ENCODE results near the gene CHMP2A.

Gene CHMP2A

GRCh38 chr19:58555369-58555885 lies 522 bp upstream of the CHMP2A start:
- peak overlapping the region; percentile 96 for H3K27ac ChIP-seq (replicated peaks; ENCODE audit: low read length)
- WGBS, 2 donors (ENCODE audit: extremely low coverage in 2 of 2, insufficient read length in 2 of 2, insufficient replicate concordance in 1 of 2): no CpG with 5 or more reads among the region's 4 CpGs
- H3K14ac ChIP-seq (ENCODE audit: low read length): no peak overlapping the region
- H3K4ac ChIP-seq (ENCODE audit: low read length): peak overlapping the region; percentile 81
- H2BK5ac ChIP-seq (ENCODE audit: low read length): no peak overlapping the region
- peak overlapping the region; percentile 66 for H3K4me2 ChIP-seq (ENCODE audit: insufficient read depth, low read length, poor library complexity, severe bottlenecking)
- peak overlapping the region; percentile 81 for H2AFZ ChIP-seq (ENCODE audit: low read length)
- no peak overlapping the region for H2BK15ac ChIP-seq (ENCODE audit: low read length)
- H3K4me3 ChIP-seq (ENCODE audit: low read length in 2 of 2): peak overlapping the region; percentile 58 to 72
- peak overlapping the region; percentile 92 for H3K18ac ChIP-seq (ENCODE audit: low read length)
- DNase-seq (ENCODE audit: low spot score): no peak
- H2BK120ac ChIP-seq (ENCODE audit: low read depth, low read length): peak overlapping the region; percentile 85
- H3K23ac ChIP-seq (ENCODE audit: low read depth, low read length, poor library complexity): peak overlapping the region; percentile 90
- peak overlapping the region; percentile 63 for H3K9ac ChIP-seq (ENCODE audit: low read depth, low read length, poor library complexity)
- H3K4me1 ChIP-seq (ENCODE audit: control insufficient read depth in 2 of 2, insufficient read depth in 1 of 2, low read depth in 1 of 2, low read length in 2 of 2): peaks cover 13 to 28% of the 10 kb centered on the region in 2 donors
- peak overlapping the region; percentile 87 for H2AK5ac ChIP-seq (ENCODE audit: low read depth, low read length)
- H4K8ac ChIP-seq (ENCODE audit: low read depth, low read length): no peak overlapping the region
- no peak overlapping the region for H2BK12ac ChIP-seq (ENCODE audit: low read length)
- no peaks in the 10 kb centered on the region for H3K27me3 ChIP-seq (ENCODE audit: control insufficient read depth in 3 of 3, insufficient read depth in 3 of 3, low read depth in 1 of 3, low read length in 3 of 3)
- no peaks in the 10 kb centered on the region for H3K9me3 ChIP-seq (replicated peaks in 1 of 2; ENCODE audit: control insufficient read depth in 2 of 2, insufficient read depth in 1 of 2, low read depth in 1 of 2, low read length in 2 of 2)
- peak overlapping the region; percentile 14 for H4K91ac ChIP-seq (ENCODE audit: low read depth, low read length, poor library complexity)
- peaks cover 37 to 54% of the 10 kb centered on the region in 2 donors for H3K36me3 ChIP-seq (replicated peaks in 1 of 2; ENCODE audit: control insufficient read depth in 2 of 2, insufficient read depth in 2 of 2, low read length in 2 of 2)
- peaks cover 4% of the 10 kb centered on the region for H3K79me1 ChIP-seq (ENCODE audit: low read depth, low read length)

- Histone ChIP-seq H3K9ac (ENCODE audit: low read depth, low read length, poor library complexity) (peak overlapping the region; percentile 94), H3K79me1 (ENCODE audit: low read depth, low read length) (peaks cover 13% of the 10 kb centered on the region), H3K27me3 (ENCODE audit: control insufficient read depth in 3 of 3, insufficient read depth in 3 of 3, low read depth in 1 of 3, low read length in 3 of 3) (no peaks in the 10 kb centered on the region), H2BK5ac (ENCODE audit: low read length) (no peak overlapping the region), H3K4me3 (ENCODE audit: low read length in 2 of 2) (peak overlapping the region; percentile 58 to 90), H3K9me3 (replicated peaks in 1 of 2; ENCODE audit: control insufficient read depth in 2 of 2, insufficient read depth in 1 of 2, low read depth in 1 of 2, low read length in 2 of 2) (no peaks in the 10 kb centered on the region), H2AFZ (ENCODE audit: low read length) (no peak overlapping the region), H2BK120ac (ENCODE audit: low read depth, low read length) (no peak overlapping the region), H3K18ac (ENCODE audit: low read length) (no peak overlapping the region), H4K91ac (ENCODE audit: low read depth, low read length, poor library complexity) (no peak overlapping the region), H3K4me1 (ENCODE audit: control insufficient read depth in 2 of 2, insufficient read depth in 1 of 2, low read depth in 1 of 2, low read length in 2 of 2) (peaks cover 9 to 19% of the 10 kb centered on the region in 2 donors), H2BK15ac (ENCODE audit: low read length) (no peak overlapping the region), H3K23ac (ENCODE audit: low read depth, low read length, poor library complexity) (no peak overlapping the region), H3K36me3 (replicated peaks in 1 of 2; ENCODE audit: control insufficient read depth in 2 of 2, insufficient read depth in 2 of 2, low read length in 2 of 2) (peaks cover 52 to 66% of the 10 kb centered on the region in 2 donors), H3K14ac (ENCODE audit: low read length) (no peak overlapping the region), H3K27ac (replicated peaks; ENCODE audit: low read length) (peak overlapping the region; percentile 85), H4K8ac (ENCODE audit: low read depth, low read length) (no peak overlapping the region), H2AK5ac (ENCODE audit: low read depth, low read length) (no peak overlapping the region), H2BK12ac (ENCODE audit: low read length) (no peak overlapping the region), H3K4ac (ENCODE audit: low read length) (no peak overlapping the region), H3K4me2 (ENCODE audit: insufficient read depth, low read length, poor library complexity, severe bottlenecking) (peak overlapping the region; percentile 81)
- WGBS, 2 donors (ENCODE audit: extremely low coverage in 2 of 2, insufficient read length in 2 of 2, insufficient replicate concordance in 1 of 2): no CpG with 5 or more reads among the region's 18 CpGs
- DNase-seq (ENCODE audit: low spot score): no peak
These were observed 959 bp downstream of the CHMP2A start for GRCh38 chr19:58553799-58554493.

- no peak overlapping the region for H2BK15ac ChIP-seq (ENCODE audit: low read length)
- H3K9ac ChIP-seq (ENCODE audit: low read depth, low read length, poor library complexity): no peak overlapping the region
- no peak overlapping the region for H3K4ac ChIP-seq (ENCODE audit: low read length)
- no peak overlapping the region for H3K4me2 ChIP-seq (ENCODE audit: insufficient read depth, low read length, poor library complexity, severe bottlenecking)
- peaks cover 9 to 19% of the 10 kb centered on the region in 2 donors for H3K4me1 ChIP-seq (ENCODE audit: control insufficient read depth in 2 of 2, insufficient read depth in 1 of 2, low read depth in 1 of 2, low read length in 2 of 2)
- H3K27ac ChIP-seq (replicated peaks; ENCODE audit: low read length): no peak overlapping the region
- no peak overlapping the region for H2BK5ac ChIP-seq (ENCODE audit: low read length)
- no peak overlapping the region for H4K91ac ChIP-seq (ENCODE audit: low read depth, low read length, poor library complexity)
- no peak overlapping the region for H2AK5ac ChIP-seq (ENCODE audit: low read depth, low read length)
- H3K23ac ChIP-seq (ENCODE audit: low read depth, low read length, poor library complexity): no peak overlapping the region
- no peak overlapping the region for H2AFZ ChIP-seq (ENCODE audit: low read length)
- H4K8ac ChIP-seq (ENCODE audit: low read depth, low read length): no peak overlapping the region
- peaks cover 64 to 79% of the 10 kb centered on the region in 2 donors for H3K36me3 ChIP-seq (replicated peaks in 1 of 2; ENCODE audit: control insufficient read depth in 2 of 2, insufficient read depth in 2 of 2, low read length in 2 of 2)
- H3K18ac ChIP-seq (ENCODE audit: low read length): no peak overlapping the region
- no CpG with 5 or more reads among the region's 2 CpGs for WGBS, 2 donors (ENCODE audit: extremely low coverage in 2 of 2, insufficient read length in 2 of 2, insufficient replicate concordance in 1 of 2)
- no peaks in the 10 kb centered on the region for H3K9me3 ChIP-seq (replicated peaks in 1 of 2; ENCODE audit: control insufficient read depth in 2 of 2, insufficient read depth in 1 of 2, low read depth in 1 of 2, low read length in 2 of 2)
- no peak overlapping the region for H3K4me3 ChIP-seq (ENCODE audit: low read length in 2 of 2)
- no peak overlapping the region for H2BK120ac ChIP-seq (ENCODE audit: low read depth, low read length)
- H3K14ac ChIP-seq (ENCODE audit: low read length): no peak overlapping the region
- H3K79me1 ChIP-seq (ENCODE audit: low read depth, low read length): peaks cover 18% of the 10 kb centered on the region
- H3K27me3 ChIP-seq (ENCODE audit: control insufficient read depth in 3 of 3, insufficient read depth in 3 of 3, low read depth in 1 of 3, low read length in 3 of 3): no peaks in the 10 kb centered on the region
- H2BK12ac ChIP-seq (ENCODE audit: low read length): no peak overlapping the region
- DNase-seq (ENCODE audit: low spot score): no peak
These were observed 2.2 kb downstream of the CHMP2A start for GRCh38 chr19:58552655-58553054.

GRCh38 chr19:58551577-58552471 lies 3.1 kb downstream of the CHMP2A start:
- no CpG with 5 or more reads among the region's 18 CpGs for WGBS, 2 donors (ENCODE audit: extremely low coverage in 2 of 2, insufficient read length in 2 of 2, insufficient replicate concordance in 1 of 2)
- H3K36me3 ChIP-seq (replicated peaks in 1 of 2; ENCODE audit: control insufficient read depth in 2 of 2, insufficient read depth in 2 of 2, low read length in 2 of 2): peaks cover 68 to 82% of the 10 kb centered on the region in 2 donors

More at GRCh38 chr19:58551577-58552471, 3.1 kb downstream of the CHMP2A start:
- H3K27ac ChIP-seq (replicated peaks; ENCODE audit: low read length): no peak overlapping the region
- H2AFZ ChIP-seq (ENCODE audit: low read length): no peak overlapping the region
- H4K91ac ChIP-seq (ENCODE audit: low read depth, low read length, poor library complexity): no peak overlapping the region
- H2AK5ac ChIP-seq (ENCODE audit: low read depth, low read length): no peak overlapping the region
- H3K4ac ChIP-seq (ENCODE audit: low read length): no peak overlapping the region
- peaks cover 24% of the 10 kb centered on the region for H3K79me1 ChIP-seq (ENCODE audit: low read depth, low read length)
- no peak overlapping the region for H2BK120ac ChIP-seq (ENCODE audit: low read depth, low read length)
- peak overlapping the region; percentile 52 for H4K8ac ChIP-seq (ENCODE audit: low read depth, low read length)
- no peak overlapping the region for H3K4me3 ChIP-seq (ENCODE audit: low read length in 2 of 2)
- no peak overlapping the region for H3K9ac ChIP-seq (ENCODE audit: low read depth, low read length, poor library complexity)
- no peak overlapping the region for H2BK12ac ChIP-seq (ENCODE audit: low read length)
- H3K14ac ChIP-seq (ENCODE audit: low read length): no peak overlapping the region
- peaks cover 3 to 15% of the 10 kb centered on the region in 2 donors for H3K4me1 ChIP-seq (ENCODE audit: control insufficient read depth in 2 of 2, insufficient read depth in 1 of 2, low read depth in 1 of 2, low read length in 2 of 2)
- H2BK5ac ChIP-seq (ENCODE audit: low read length): no peak overlapping the region
- no peaks in the 10 kb centered on the region for H3K27me3 ChIP-seq (ENCODE audit: control insufficient read depth in 3 of 3, insufficient read depth in 3 of 3, low read depth in 1 of 3, low read length in 3 of 3)
- H3K18ac ChIP-seq (ENCODE audit: low read length): no peak overlapping the region
- no peak for DNase-seq (ENCODE audit: low spot score)
- no peak overlapping the region for H2BK15ac ChIP-seq (ENCODE audit: low read length)
- no peak overlapping the region for H3K23ac ChIP-seq (ENCODE audit: low read depth, low read length, poor library complexity)
- H3K9me3 ChIP-seq (replicated peaks in 1 of 2; ENCODE audit: control insufficient read depth in 2 of 2, insufficient read depth in 1 of 2, low read depth in 1 of 2, low read length in 2 of 2): peaks cover 0 to 2% of the 10 kb centered on the region in 2 donors
- H3K4me2 ChIP-seq (ENCODE audit: insufficient read depth, low read length, poor library complexity, severe bottlenecking): no peak overlapping the region
